Endothelial cell of umbilical vein (primary cell): Measurements from ENCODE around the gene CACNA2D3.

Experiments
- POLR2AphosphoS5 ChIP-seq: IDR thresholded peaks from 2 replicates; pipeline ENCODE4 v1.6.1; 2012; ENCODE audit warnings: low read depth, mild to moderate bottlenecking, control low read depth, low read length, moderate library complexity; ENCODE audit not compliant: insufficient read depth
- TF ChIP-seq, protein P1 (sequence below), 2 donors: IDR thresholded peaks; 1 replicate in 1 of 2; 2 replicates in 1 of 2; pipeline ENCODE4 v1.5.1; 2011; ENCODE audit warnings: low read length in 2 of 2, mild to moderate bottlenecking in 2 of 2, moderate library complexity in 2 of 2, control low read depth in 1 of 2, inconsistent platforms in 1 of 2, low read depth in 1 of 2; ENCODE audit not compliant: insufficient read depth in 1 of 2; ENCODE audit errors: extremely low read depth in 1 of 2

- no peak for TF ChIP-seq POLR2AphosphoS5
- TF ChIP-seq, protein P1, sequence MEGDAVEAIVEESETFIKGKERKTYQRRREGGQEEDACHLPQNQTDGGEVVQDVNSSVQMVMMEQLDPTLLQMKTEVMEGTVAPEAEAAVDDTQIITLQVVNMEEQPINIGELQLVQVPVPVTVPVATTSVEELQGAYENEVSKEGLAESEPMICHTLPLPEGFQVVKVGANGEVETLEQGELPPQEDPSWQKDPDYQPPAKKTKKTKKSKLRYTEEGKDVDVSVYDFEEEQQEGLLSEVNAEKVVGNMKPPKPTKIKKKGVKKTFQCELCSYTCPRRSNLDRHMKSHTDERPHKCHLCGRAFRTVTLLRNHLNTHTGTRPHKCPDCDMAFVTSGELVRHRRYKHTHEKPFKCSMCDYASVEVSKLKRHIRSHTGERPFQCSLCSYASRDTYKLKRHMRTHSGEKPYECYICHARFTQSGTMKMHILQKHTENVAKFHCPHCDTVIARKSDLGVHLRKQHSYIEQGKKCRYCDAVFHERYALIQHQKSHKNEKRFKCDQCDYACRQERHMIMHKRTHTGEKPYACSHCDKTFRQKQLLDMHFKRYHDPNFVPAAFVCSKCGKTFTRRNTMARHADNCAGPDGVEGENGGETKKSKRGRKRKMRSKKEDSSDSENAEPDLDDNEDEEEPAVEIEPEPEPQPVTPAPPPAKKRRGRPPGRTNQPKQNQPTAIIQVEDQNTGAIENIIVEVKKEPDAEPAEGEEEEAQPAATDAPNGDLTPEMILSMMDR (IDR thresholded peaks at IDR 0.05; ENCODE audit: extremely low read depth in 1 of 2, insufficient read depth in 1 of 2, low read depth in 1 of 2, low read length in 2 of 2): no peak
These were observed 55.5 kb downstream of the CACNA2D3 start for GRCh38 chr3:54177816-54178215.
